Measurements from ENCODE around the gene SHTN1. TPM values are rescaled to one million over a fixed set of nuclear protein-coding genes. Genes with fewer than 3 reads are reported as not detected.

Gene SHTN1
- total and polyA plus RNA-seq, 2 of the 4 experiments (the other 2 are of a cell fraction): 0.54 to 2.3 TPM

GRCh38 chr10:116947841-116948529, 57.0 kb downstream of the SHTN1 start:
- in situ Hi-C loops (cut with MboI; ENCODE audit: low sequenced_read_pairs) (no loop called here), intact Hi-C loops (cut with micrococcal nuclease) (no loop called here), dilution Hi-C loops (cut with HindIII; ENCODE audit: low sequenced_read_pairs, unreplicated experiment) (no loop called here)
- no TSS peak for BruUV-seq (replicated peaks)
- ChIA-PET POLR2A (ENCODE audit: unreplicated experiment) (no interaction called here), CTCF (interaction anchor here (1.4 kb wide), 1 partner anchor 9 kb away, joined by 7 read pairs; no protein-coding TSS in a partner anchor)
- Histone ChIP-seq H2BK15ac (ENCODE audit: low read depth, low read length) (0 out of 3 replicates have a peak overlapping the region, but pooled peaks have one; percentile 1), H4K8ac (ENCODE audit: low read depth in 2 of 2, low read length in 2 of 2) (no peak overlapping the region), H4K20me1 (ENCODE audit: insufficient read depth, low read length) (no peaks in the 10 kb centered on the region), H3K36me3 (ENCODE audit: control insufficient read depth, insufficient read depth, low read length) (0 out of 2 replicates have a peak, but pooled peaks cover 1% of the 10 kb centered on the region), H3K56ac (ENCODE audit: extremely low read depth, insufficient read depth, low read length) (no peak overlapping the region), H3K18ac (ENCODE audit: low read depth, low read length) (no peak overlapping the region), H3K4me3 (ENCODE audit: insufficient read depth, low read depth, low read length) (no peak overlapping the region), H2BK120ac (ENCODE audit: low read depth, low read length) (peak overlapping the region; percentile 7; the same call in 1 of the 2 replicates), H3K27ac (ENCODE audit: insufficient read depth, low read length) (no peak overlapping the region), H3K4me1 (ENCODE audit: control insufficient read depth, insufficient read depth, low read length) (peaks cover 5% of the 10 kb centered on the region; the same call in 1 of the 2 replicates), H3K9ac (ENCODE audit: low read depth, low read length) (no peak overlapping the region), H4K5ac (ENCODE audit: low read depth, low read length) (no peak overlapping the region), H2BK5ac (ENCODE audit: low read depth, low read length, poor library complexity, severe bottlenecking) (peak overlapping the region; percentile 0), H3K9me3 (ENCODE audit: control insufficient read depth, insufficient read depth, low read length) (no peaks in the 10 kb centered on the region), H3K4ac (ENCODE audit: low read depth, low read length) (no peak overlapping the region), H3K27me3 (ENCODE audit: control insufficient read depth, insufficient read depth, low read length) (no peaks in the 10 kb centered on the region), H2AFZ (replicated peaks; ENCODE audit: low read length, poor library complexity) (no peak overlapping the region), H3K9me1 (ENCODE audit: insufficient read depth, low read length) (no peaks in the 10 kb centered on the region), H3K79me1 (ENCODE audit: low read depth in 1 of 2, low read length in 2 of 2) (no peaks in the 10 kb centered on the region), H2AK9ac (replicated peaks; ENCODE audit: low read depth, low read length, poor library complexity) (no peak overlapping the region), H4K91ac (ENCODE audit: insufficient read depth, low read depth, low read length) (no peak overlapping the region), H3K14ac (replicated peaks; ENCODE audit: low read depth, low read length) (no peak overlapping the region), H3K23ac (ENCODE audit: low read depth, low read length) (peak overlapping the region; percentile 8; the same call in 1 of the 2 replicates), H3K4me2 (ENCODE audit: low read depth, low read length) (peak overlapping the region; percentile 20; the same call in 1 of the 2 replicates), H2BK20ac (ENCODE audit: low read depth, low read length) (no peak overlapping the region; the same call in 1 of the 2 replicates), H2AK5ac (ENCODE audit: low read depth, low read length) (no peak overlapping the region)
- TF ChIP-seq MXI1 (IDR thresholded peaks at IDR 0.05; ENCODE audit: borderline replicate concordance, low read depth, low read length) (no peak), SMC3 (IDR thresholded peaks at IDR 0.05; ENCODE audit: low read depth, low read length) (no peak), BHLHE40 (IDR thresholded peaks at IDR 0.05; ENCODE audit: low read depth, low read length) (no peak)
- WGBS, 2 experiments (ENCODE audit: extremely low coverage in 2 of 2, insufficient read length in 1 of 2): no CpG with 5 or more reads among the region's 2 CpGs
- peak; percentile 8 for ATAC-seq (ENCODE audit: low read depth)
- peak; percentile 31 for DNase-seq
